NAMALWA (cell line): Measurements from ENCODE around the gene TMEM184C.

Experiments
- DNase-seq: peaks from one replicate; pipeline ENCODE4 v3.0.0-alpha.2; 2015; ENCODE audit warnings: low spot score

Gene TMEM184C

GRCh38 chr4:147655639-147656038 is 38.4 kb downstream of the TMEM184C start:
- DNase-seq: no peak

GRCh38 chr4:147658501-147658900 is 41.3 kb downstream of the TMEM184C start:
- DNase-seq: no peak

- no peak for DNase-seq
Measured at GRCh38 chr4:147674073-147674472, 56.9 kb downstream of the TMEM184C start.

GRCh38 chr4:147674496-147674895 is 57.3 kb downstream of the TMEM184C start:
- no peak for DNase-seq

GRCh38 chr4:147678106-147678505 is 60.9 kb downstream of the TMEM184C start:
- DNase-seq: no peak

- DNase-seq: peak; percentile 21
Measured at GRCh38 chr4:147678796-147679549, 61.8 kb downstream of the TMEM184C start.

GRCh38 chr4:147682755-147683154 is 65.6 kb downstream of the TMEM184C start:
- DNase-seq: peak; percentile 13

- DNase-seq: peak; percentile 52
Measured at GRCh38 chr4:147683188-147683591, 66.0 kb downstream of the TMEM184C start.

- DNase-seq: peak; percentile 88
Measured at GRCh38 chr4:147683717-147684700, 66.8 kb downstream of the TMEM184C start, which contains the start of gene PRMT9. TSS of gene PRMT9 (minus strand) at chr4:147684163. CDS start at chr4:147683987, 176 bp downstream.

GRCh38 chr4:147689067-147689466 is 71.9 kb downstream of the TMEM184C start:
- no peak for DNase-seq

- no peak for DNase-seq
Measured at GRCh38 chr4:147691820-147692219, 74.6 kb downstream of the TMEM184C start.

GRCh38 chr4:147693218-147693617 is 76.0 kb downstream of the TMEM184C start:
- DNase-seq: no peak

- no peak for DNase-seq
Measured at GRCh38 chr4:147696866-147697265, 79.7 kb downstream of the TMEM184C start.

GRCh38 chr4:147704846-147705245 is 87.6 kb downstream of the TMEM184C start:
- DNase-seq: no peak

- peak; percentile 71 for DNase-seq
Measured at GRCh38 chr4:147707892-147708672, 90.9 kb downstream of the TMEM184C start.

GRCh38 chr4:147709999-147710398 is 92.8 kb downstream of the TMEM184C start:
- no peak for DNase-seq

GRCh38 chr4:147714575-147715401 is 97.6 kb downstream of the TMEM184C start:
- DNase-seq: no peak

GRCh38 chr4:147717878-147718277 is 100.7 kb downstream of the TMEM184C start:
- no peak for DNase-seq
